ENCODE results near the gene PRM3.

- no peak for TF ChIP-seq CTCF (IDR thresholded peaks at IDR 0.05; ENCODE audit: low read length)
- no peak for TF ChIP-seq EZH2 (IDR thresholded peaks at IDR 0.05; ENCODE audit: borderline replicate concordance, low read length)
These were observed 14.6 kb downstream of the PRM3 start for GRCh38 chr16:11258553-11259492.
